HepG2 (cell line): Measurements from ENCODE around the gene COL9A3. TPM values are rescaled to one million over a fixed set of nuclear protein-coding genes. Genes with fewer than 3 reads are reported as not detected.

ENCODE experiments used
- ARHGAP35 ChIP-seq: sonication (generic); formaldehyde crosslinking; IDR thresholded peaks from 2 replicates; pipeline ENCODE4 v1.9.0; 2022; ENCODE audit warnings: mild to moderate bottlenecking, inconsistent platforms, moderate library complexity, missing genetic modification reagents, borderline replicate concordance
- ARID3A ChIP-seq: IDR thresholded peaks from 2 replicates; pipeline ENCODE4 v1.6.1; 2012; ENCODE audit warnings: low read depth, low read length, improper control_type of control experiment
- CREBL2 ChIP-seq: sonication (generic); formaldehyde crosslinking; IDR thresholded peaks from 2 replicates; pipeline ENCODE4 v1.8.1; 2023; ENCODE audit warnings: missing genetic modification reagents, mild to moderate bottlenecking, borderline replicate concordance
- GLI4 ChIP-seq: sonication (generic); formaldehyde crosslinking; IDR thresholded peaks from 2 replicates; pipeline ENCODE4 v1.5.1; 2020; ENCODE audit warnings: missing genetic modification reagents, mild to moderate bottlenecking, moderate library complexity, borderline replicate concordance
- LRRFIP1 ChIP-seq: sonication (generic); formaldehyde crosslinking; conservative IDR thresholded peaks from 2 replicates; pipeline ENCODE4 v1.4.0; 2020; ENCODE audit warnings: missing genetic modification reagents
- NFIB ChIP-seq: sonication (generic); formaldehyde crosslinking; IDR thresholded peaks from 2 replicates; pipeline ENCODE4 v1.9.0; 2021; ENCODE audit warnings: missing genetic modification reagents, mild to moderate bottlenecking, borderline replicate concordance
- NONO ChIP-seq, 2 experiments: fragments of 450-650 bp in 1 of 2; sonication (generic) in 1 of 2; formaldehyde crosslinking in 1 of 2; IDR thresholded peaks in 1 of 2; conservative IDR thresholded peaks in 1 of 2; 2 replicates each; pipeline versions ENCODE4 v1.6.1 to v1.8.0; 2017 to 2022; ENCODE audit warnings: mild to moderate bottlenecking in 1 of 2, missing genetic modification reagents in 1 of 2, moderate library complexity in 1 of 2
- PHF5A ChIP-seq: IDR thresholded peaks from one replicate; pipeline ENCODE4 v1.6.1; 2018; ENCODE audit warnings: low read depth, missing genetic modification reagents; ENCODE audit not compliant: unreplicated experiment
- RORA ChIP-seq: sonication (generic); formaldehyde crosslinking; IDR thresholded peaks from 2 replicates; pipeline ENCODE4 v1.5.0; 2020; ENCODE audit warnings: mild to moderate bottlenecking, missing genetic modification reagents, moderate library complexity
- TFE3 ChIP-seq: IDR thresholded peaks from 2 replicates; pipeline ENCODE4 v1.6.1; 2016
- THAP9 ChIP-seq: sonication (generic); formaldehyde crosslinking; IDR thresholded peaks from 2 replicates; pipeline ENCODE4; 2020; ENCODE audit warnings: missing genetic modification reagents, mild to moderate bottlenecking, borderline replicate concordance
- ZBTB42 ChIP-seq: sonication (generic); formaldehyde crosslinking; IDR thresholded peaks from 2 replicates; pipeline ENCODE4 v1.5.0; 2020; ENCODE audit warnings: mild to moderate bottlenecking, missing genetic modification reagents
- ZKSCAN1 ChIP-seq: fragments of 150-350 bp; IDR thresholded peaks from 2 replicates; pipeline ENCODE4 v1.6.1; 2014; ENCODE audit warnings: low read length
- ZMAT3 ChIP-seq: sonication (generic); formaldehyde crosslinking; conservative IDR thresholded peaks from 2 replicates; pipeline ENCODE4 v1.7.0; 2021; ENCODE audit warnings: missing genetic modification reagents
- ZNF446 ChIP-seq: sonication (generic); formaldehyde crosslinking; IDR thresholded peaks from 2 replicates; pipeline ENCODE4 v1.5.0; 2020; ENCODE audit warnings: mild to moderate bottlenecking, missing genetic modification reagents
- ZNF496 ChIP-seq: sonication (generic); formaldehyde crosslinking; IDR thresholded peaks from 2 replicates; pipeline ENCODE4 v1.8.1; 2023; ENCODE audit warnings: mild to moderate bottlenecking, moderate library complexity, missing genetic modification reagents; ENCODE audit not compliant: insufficient replicate concordance
- ZNF564 ChIP-seq: sonication (generic); formaldehyde crosslinking; IDR thresholded peaks from 2 replicates; pipeline ENCODE4 v1.8.1; 2023; ENCODE audit warnings: mild to moderate bottlenecking, missing genetic modification reagents
- ZNF788 ChIP-seq: sonication (generic); formaldehyde crosslinking; IDR thresholded peaks from 2 replicates; pipeline ENCODE4 v1.5.0; 2020; ENCODE audit warnings: mild to moderate bottlenecking, missing genetic modification reagents, borderline replicate concordance
- ZSCAN22 ChIP-seq: sonication (generic); formaldehyde crosslinking; IDR thresholded peaks from 2 replicates; pipeline ENCODE4 v1.4.0; 2020; ENCODE audit warnings: mild to moderate bottlenecking, missing genetic modification reagents
- ZSCAN25 ChIP-seq: sonication (generic); formaldehyde crosslinking; IDR thresholded peaks from 2 replicates; pipeline ENCODE4 v1.8.0; 2022; ENCODE audit warnings: mild to moderate bottlenecking, missing genetic modification reagents
- polyA plus RNA-seq, 8 experiments: library from polyadenylated mRNA; depleted of rRNA in 3 of 8; stranded (reverse) in 7 of 8; unstranded in 1 of 8; fragments of >200 nt; fragmentation: Illumina TruSeq in 4 of 8; extraction: Trizol in 4 of 8; gene quantifications; 2 replicates each; pipeline versions ENCODE4 v1.2.1 to v1.2.3, GENCODE V29; 2011 to 2016; ENCODE audit warnings: low read depth in 4 of 8, missing spikeins in 1 of 8, mixed read lengths in 1 of 8; ENCODE audit not compliant: insufficient read depth in 1 of 8
- total RNA-seq, 5 experiments: library from RNA; depleted of rRNA; stranded (reverse); fragments of >200 nt; fragmentation: Illumina TruSeq; extraction: Trizol; gene quantifications; 2 replicates each; pipeline ENCODE4 v1.2.3, GENCODE V29; 2016; ENCODE audit warnings: low read depth in 1 of 5

COL9A3 gene
- total and polyA plus RNA-seq, 2 of the 13 experiments (the other 11 are each of a cell fraction or from before 2014, with no cell fraction given), result 155 to 204 TPM

GRCh38 chr20:62872184-62872847 lies 55.5 kb downstream of the COL9A3 start (continued):
- no peak for TF ChIP-seq LRRFIP1 (CRISPR knock-in tag)
- no peak for TF ChIP-seq ZSCAN22 (CRISPR knock-in tag)
- TF ChIP-seq ZKSCAN1, result 0 out of 2 replicates have a peak, but pooled peaks have one; percentile 29
- no peak for TF ChIP-seq RORA (CRISPR knock-in tag)
- TF ChIP-seq PHF5A (CRISPR knock-in tag), result no peak
- TF ChIP-seq ARID3A, result no peak
- TF ChIP-seq ZNF496 (CRISPR knock-in tag), result no peak
- no peak for TF ChIP-seq ZNF564 (CRISPR knock-in tag)
- no peak for TF ChIP-seq ARHGAP35 (CRISPR knock-in tag)
- TF ChIP-seq NONO (IDR thresholded peaks at IDR 0.05), result no peak
- TF ChIP-seq NONO (CRISPR knock-in tag; conservative IDR thresholded peaks at IDR 0.05), result no peak
- TF ChIP-seq CREBL2 (CRISPR knock-in tag), result no peak
- TF ChIP-seq TFE3 (CRISPR knock-in tag), result peak; percentile 11; the same call in 1 of the 2 replicates
- TF ChIP-seq ZNF446, result no peak
- 0 out of 2 replicates have a peak, but pooled peaks have one; percentile 36 for TF ChIP-seq ZSCAN25
- TF ChIP-seq ZMAT3 (CRISPR knock-in tag), result no peak
- no peak for TF ChIP-seq NFIB
- no peak for TF ChIP-seq ZNF788 (CRISPR knock-in tag)
- no peak for TF ChIP-seq ZBTB42
- no peak for TF ChIP-seq GLI4 (CRISPR knock-in tag)
- no peak for TF ChIP-seq THAP9 (CRISPR knock-in tag)
